K562 (cell line): Measurements from ENCODE around the gene ISG20L2. TPM values are rescaled to one million over a fixed set of nuclear protein-coding genes. Genes with fewer than 3 reads are reported as not detected.
A peak's percentile ranks its signal among the peaks of the same experiment; 100 is the strongest.

ENCODE experiments used
- ARID3B ChIP-seq: fragments of 250-450 bp; sonication (Bioruptor Pico); IDR thresholded peaks from 2 replicates; pipeline ENCODE4 v1.4.0; 2020; ENCODE audit warnings: borderline replicate concordance
- CBFA2T2 ChIP-seq: fragments of 450-650 bp; conservative IDR thresholded peaks from 2 replicates; pipeline ENCODE4 v1.6.1; 2017; ENCODE audit warnings: mild to moderate bottlenecking
- ETS1 ChIP-seq: conservative IDR thresholded peaks from 2 replicates; pipeline ENCODE4 v1.6.1; 2011; ENCODE audit warnings: low read depth, mild to moderate bottlenecking, low read length; ENCODE audit not compliant: control insufficient read depth
- FOXA3 ChIP-seq, 2 experiments: fragments of 450-650 bp in 1 of 2; sonication (generic) in 1 of 2; formaldehyde crosslinking; IDR thresholded peaks in 1 of 2; conservative IDR thresholded peaks in 1 of 2; 2 replicates each; pipeline versions ENCODE4 v1.4.0 to v1.8.0; 2020 to 2022; ENCODE audit warnings: mild to moderate bottlenecking in 2 of 2, missing genetic modification reagents in 1 of 2
- HDAC2 ChIP-seq: fragments of 450-650 bp; IDR thresholded peaks from 2 replicates; pipeline ENCODE4 v1.6.1; 2016; ENCODE audit warnings: mild to moderate bottlenecking
- HEY1 ChIP-seq: fragments of 250-450 bp; sonication (Bioruptor Pico); IDR thresholded peaks from 2 replicates; pipeline ENCODE4 v1.5.0; 2020; ENCODE audit warnings: mild to moderate bottlenecking, moderate library complexity, borderline replicate concordance
- HMBOX1 ChIP-seq: sonication (generic); IDR thresholded peaks from 2 replicates; pipeline ENCODE4 v1.6.1; 2016
- KAT8 ChIP-seq: fragments of 450-650 bp; IDR thresholded peaks from 2 replicates; pipeline ENCODE4 v1.6.1; 2016; ENCODE audit warnings: low read depth, mild to moderate bottlenecking
- KDM2B ChIP-seq: fragments of 250-450 bp; sonication (Bioruptor Pico); IDR thresholded peaks from 2 replicates; pipeline ENCODE4 v1.8.0; 2021; ENCODE audit warnings: mild to moderate bottlenecking, moderate library complexity
- MEF2A ChIP-seq: IDR thresholded peaks from 2 replicates; pipeline ENCODE4 v1.6.1; 2011; ENCODE audit warnings: low read depth, mild to moderate bottlenecking, low read length, moderate library complexity; ENCODE audit not compliant: control insufficient read depth
- PHTF2 ChIP-seq: fragments of 250-450 bp; sonication (Bioruptor Pico); IDR thresholded peaks from 2 replicates; pipeline ENCODE4 v1.5.0; 2021; ENCODE audit warnings: mild to moderate bottlenecking
- POLR2H ChIP-seq: IDR thresholded peaks from 2 replicates; pipeline ENCODE4 v1.6.1; 2016; ENCODE audit warnings: missing genetic modification characterization, low read depth, mild to moderate bottlenecking, control low read depth, missing compliant biosample characterization, moderate library complexity
- POLR3G ChIP-seq: IDR thresholded peaks from 2 replicates; pipeline ENCODE4 v1.6.1; 2011; ENCODE audit not compliant: insufficient read length, insufficient replicate concordance; ENCODE audit errors: extremely low read depth
- PRMT5 ChIP-seq: sonication (generic); formaldehyde crosslinking; IDR thresholded peaks from 2 replicates; pipeline ENCODE4 v1.5.0; 2020; ENCODE audit warnings: missing genetic modification reagents
- PTTG1 ChIP-seq: fragments of 450-650 bp; IDR thresholded peaks from 2 replicates; pipeline ENCODE4 v1.6.1; 2016; ENCODE audit warnings: low read depth, mild to moderate bottlenecking, missing genetic modification characterization, missing compliant biosample characterization
- RBM22 ChIP-seq: fragments of 200-400 bp; formaldehyde crosslinking; IDR thresholded peaks from 2 replicates; pipeline ENCODE4 v1.6.1; 2018; ENCODE audit warnings: low read length, low read depth; ENCODE audit not compliant: poor library complexity, severe bottlenecking
- SNIP1 ChIP-seq: fragments of 450-650 bp; IDR thresholded peaks from 2 replicates; pipeline ENCODE4 v1.7.1; 2017; ENCODE audit warnings: low read depth, mild to moderate bottlenecking
- SRSF1 ChIP-seq: fragments of 200-400 bp; formaldehyde crosslinking; IDR thresholded peaks from 2 replicates; pipeline ENCODE4 v1.6.1; 2017; ENCODE audit warnings: mild to moderate bottlenecking, low read depth, low read length, moderate library complexity
- TAF9B ChIP-seq: fragments of 450-650 bp; IDR thresholded peaks from 2 replicates; pipeline ENCODE4 v1.6.1; 2018; ENCODE audit warnings: mild to moderate bottlenecking; ENCODE audit not compliant: partially characterized antibody
- TCF3 ChIP-seq: sonication (generic); formaldehyde crosslinking; IDR thresholded peaks from 2 replicates; pipeline ENCODE4 v1.4.0; 2020; ENCODE audit warnings: mild to moderate bottlenecking, missing genetic modification reagents
- WHSC1 ChIP-seq: IDR thresholded peaks from one replicate; pipeline ENCODE4 v1.6.1; 2012; ENCODE audit warnings: low read length, control low read depth, inconsistent platforms
- ZNF263 ChIP-seq: sonication (generic); formaldehyde crosslinking; IDR thresholded peaks from 2 replicates; pipeline ENCODE4 v1.8.0; 2022; ENCODE audit warnings: mild to moderate bottlenecking, missing genetic modification reagents, borderline replicate concordance
- ZNF274 ChIP-seq: IDR thresholded peaks from 2 replicates; pipeline ENCODE4 v1.6.1; 2011; ENCODE audit warnings: low read depth, mild to moderate bottlenecking, low read length, moderate library complexity, borderline replicate concordance
- ZNF354B ChIP-seq: fragments of 250-450 bp; sonication (Bioruptor Pico); IDR thresholded peaks from 2 replicates; pipeline ENCODE4 v1.4.0; 2020
- ZNF75A ChIP-seq: fragments of 450-650 bp; formaldehyde crosslinking; IDR thresholded peaks from 2 replicates; pipeline ENCODE4 v1.4.0; 2020; ENCODE audit warnings: mild to moderate bottlenecking
- ZNF764 ChIP-seq: fragments of 250-450 bp; sonication (Bioruptor Pico); IDR thresholded peaks from 2 replicates; pipeline ENCODE4 v1.4.0; 2020; ENCODE audit warnings: low read depth, mild to moderate bottlenecking, moderate library complexity
- ZNF830 ChIP-seq: fragments of 250-450 bp; sonication (Bioruptor Pico); IDR thresholded peaks from 2 replicates; pipeline ENCODE4 v1.5.0; 2021; ENCODE audit warnings: mild to moderate bottlenecking
- polyA plus RNA-seq, 8 experiments: library from polyadenylated mRNA; depleted of rRNA in 4 of 8; stranded (reverse) in 5 of 8; unstranded in 3 of 8; fragments of >200 nt; fragmentation: Nextera tagmentation in 2 of 8; fragmentation: Illumina TruSeq in 1 of 8; extraction: Ambion mirVana in 2 of 8; extraction: Trizol in 1 of 8; gene quantifications; 2 replicates each; pipeline versions ENCODE4 v1.2.1 to v1.2.3, GENCODE V29; 2011 to 2014; ENCODE audit warnings: inconsistent platforms in 1 of 8, missing spikeins in 1 of 8
- total RNA-seq, 7 experiments: library from RNA; depleted of rRNA in 6 of 7; stranded (reverse); fragments of >200 nt in 6 of 7; fragmentation: Illumina TruSeq in 2 of 7; extraction: Trizol in 2 of 7; gene quantifications; 2 replicates each; pipeline versions ENCODE4 v1.2.1 to v1.2.3, GENCODE V29; 2011 to 2021; ENCODE audit warnings: low replicate concordance in 1 of 7

Gene ISG20L2
- total and polyA plus RNA-seq, 9 of the 15 experiments (the other 6 are each of a cell fraction or from before 2014, with no cell fraction given) = 21.3 to 130 (median 50.3) TPM

- no peak for TF ChIP-seq ARID3B (CRISPR knock-in tag)
- peak; percentile 55 for TF ChIP-seq TAF9B
- no peak for TF ChIP-seq SRSF1
- TF ChIP-seq KAT8 = no peak
- no peak for TF ChIP-seq PRMT5
- TF ChIP-seq RBM22 = no peak
- TF ChIP-seq ZNF263 (CRISPR knock-in tag) = no peak
- no peak for TF ChIP-seq ZNF764 (CRISPR knock-in tag)
- TF ChIP-seq ZNF75A (CRISPR knock-in tag) = no peak
- no peak for TF ChIP-seq ZNF274
- no peak for TF ChIP-seq MEF2A
- no peak for TF ChIP-seq PHTF2 (CRISPR knock-in tag)
- TF ChIP-seq HDAC2 = peak; percentile 70; the same call in 1 of the 2 replicates
- TF ChIP-seq ZNF354B (CRISPR knock-in tag) = no peak
- TF ChIP-seq POLR3G = no peak
- TF ChIP-seq HMBOX1 = no peak
- TF ChIP-seq POLR2H (tag) = peak; percentile 91
- TF ChIP-seq WHSC1 = no peak
- peak; percentile 71; the same call in 1 of the 2 replicates for TF ChIP-seq ETS1
- TF ChIP-seq FOXA3 (CRISPR knock-in tag; conservative IDR thresholded peaks at IDR 0.05 in 1 of 2, IDR thresholded peaks at IDR 0.05 in 1 of 2) = no peak
- TF ChIP-seq CBFA2T2 = no peak
- no peak for TF ChIP-seq TCF3 (CRISPR knock-in tag)
- TF ChIP-seq PTTG1 = no peak
- no peak for TF ChIP-seq SNIP1
- no peak for TF ChIP-seq HEY1 (CRISPR knock-in tag)
- TF ChIP-seq KDM2B = no peak
- TF ChIP-seq ZNF830 (CRISPR knock-in tag) = no peak
These were observed at the start of gene ISG20L2 (continued) for GRCh38 chr1:156728599-156729462.
